Sigmoid colon (tissue), 4 donors: Measurements from ENCODE around the gene GALT.

Experiments
- CTCF ChIP-seq, 4 experiments: fragments of 450-650 bp in 3 of 4; fragments of 200-600 bp in 1 of 4; IDR thresholded peaks; one replicate each; pipeline ENCODE4 v1.5.1; 2016 to 2019; ENCODE audit warnings: antibody characterized with exemption in 4 of 4, mild to moderate bottlenecking in 3 of 4, moderate library complexity in 2 of 4
- EP300 ChIP-seq, 4 donors: sonication (generic); formaldehyde crosslinking; IDR thresholded peaks; one replicate each; pipeline ENCODE4 v1.6.1; 2017; ENCODE audit warnings: antibody characterized with exemption in 4 of 4

- TF ChIP-seq CTCF (IDR thresholded peaks at IDR 0.05), result no peak
- TF ChIP-seq EP300 (IDR thresholded peaks at IDR 0.05), result no peak
Observed at GRCh38 chr9:34625186-34625486, 21.3 kb upstream of the GALT start.
